ENCODE measurements around the gene MBL2.

DNA sequence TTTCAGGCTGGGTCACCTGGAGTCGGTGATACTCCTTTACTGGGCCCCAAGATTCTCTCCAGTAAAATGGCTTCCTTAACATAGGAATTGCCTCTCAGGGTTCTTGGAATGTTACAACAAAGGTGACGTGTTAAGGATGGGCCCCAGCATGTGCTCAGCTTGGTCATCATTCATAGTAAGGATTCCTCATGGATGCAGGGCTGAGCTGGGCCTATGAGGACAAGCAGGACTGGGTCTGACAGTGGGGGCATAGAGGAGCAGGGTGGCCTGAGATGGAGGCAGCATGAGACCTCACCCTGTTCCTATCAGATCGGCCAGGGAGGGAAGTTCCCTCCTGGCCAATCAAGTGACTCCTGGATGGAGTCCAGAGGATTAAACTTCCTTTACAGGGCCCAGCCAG is 12.8 kb upstream of the MBL2 start:
- TF ChIP-seq, protein P1, sequence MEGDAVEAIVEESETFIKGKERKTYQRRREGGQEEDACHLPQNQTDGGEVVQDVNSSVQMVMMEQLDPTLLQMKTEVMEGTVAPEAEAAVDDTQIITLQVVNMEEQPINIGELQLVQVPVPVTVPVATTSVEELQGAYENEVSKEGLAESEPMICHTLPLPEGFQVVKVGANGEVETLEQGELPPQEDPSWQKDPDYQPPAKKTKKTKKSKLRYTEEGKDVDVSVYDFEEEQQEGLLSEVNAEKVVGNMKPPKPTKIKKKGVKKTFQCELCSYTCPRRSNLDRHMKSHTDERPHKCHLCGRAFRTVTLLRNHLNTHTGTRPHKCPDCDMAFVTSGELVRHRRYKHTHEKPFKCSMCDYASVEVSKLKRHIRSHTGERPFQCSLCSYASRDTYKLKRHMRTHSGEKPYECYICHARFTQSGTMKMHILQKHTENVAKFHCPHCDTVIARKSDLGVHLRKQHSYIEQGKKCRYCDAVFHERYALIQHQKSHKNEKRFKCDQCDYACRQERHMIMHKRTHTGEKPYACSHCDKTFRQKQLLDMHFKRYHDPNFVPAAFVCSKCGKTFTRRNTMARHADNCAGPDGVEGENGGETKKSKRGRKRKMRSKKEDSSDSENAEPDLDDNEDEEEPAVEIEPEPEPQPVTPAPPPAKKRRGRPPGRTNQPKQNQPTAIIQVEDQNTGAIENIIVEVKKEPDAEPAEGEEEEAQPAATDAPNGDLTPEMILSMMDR (IDR thresholded peaks at IDR 0.05; ENCODE audit: low read depth, low read length, poor library complexity, severe bottlenecking), result no peak
- no peak for TF ChIP-seq EZH2phosphoT487 (IDR thresholded peaks at IDR 0.05; ENCODE audit: borderline replicate concordance, low read length)

Data from DOHH2 (cell line).